ENCODE results near the gene EXOC6B.

EXOC6B gene

GRCh38 chr2:72204156-72204785 lies 621.6 kb downstream of the EXOC6B start:
- DNase-seq: no peak

- no peak for DNase-seq
Measured at GRCh38 chr2:72198532-72199241, 627.1 kb downstream of the EXOC6B start.

- DNase-seq: no peak
Measured at GRCh38 chr2:72193723-72194122, 632.1 kb downstream of the EXOC6B start.

GRCh38 chr2:72191441-72191840 lies 634.4 kb downstream of the EXOC6B start:
- no peak for DNase-seq

- no peak for DNase-seq
Measured at GRCh38 chr2:72185206-72185605, 640.6 kb downstream of the EXOC6B start.

- DNase-seq: no peak
Measured at GRCh38 chr2:72183466-72183865, 642.4 kb downstream of the EXOC6B start.

- DNase-seq: no peak
Measured at GRCh38 chr2:72183016-72183415, 642.8 kb downstream of the EXOC6B start.

- DNase-seq: no peak
Measured at GRCh38 chr2:72182547-72182946, 643.3 kb downstream of the EXOC6B start.

- no peak for DNase-seq
Measured at GRCh38 chr2:72181616-72182015, 644.2 kb downstream of the EXOC6B start.

GRCh38 chr2:72180351-72180750 lies 645.5 kb downstream of the EXOC6B start:
- no peak for DNase-seq

- no peak for DNase-seq
Measured at GRCh38 chr2:72178551-72178950, 647.3 kb downstream of the EXOC6B start.

GRCh38 chr2:72176281-72176680 lies 649.6 kb downstream of the EXOC6B start:
- no peak for DNase-seq

- no peak for DNase-seq
Measured at GRCh38 chr2:72175636-72176035, 650.2 kb downstream of the EXOC6B start.

GRCh38 chr2:72173640-72174321 lies 652.1 kb downstream of the EXOC6B start:
- no peak for DNase-seq

- DNase-seq: no peak
Measured at GRCh38 chr2:72172478-72172877, 653.4 kb downstream of the EXOC6B start.

GRCh38 chr2:72166279-72166678 lies 659.6 kb downstream of the EXOC6B start:
- no peak for DNase-seq

- no peak for DNase-seq
Measured at GRCh38 chr2:72165792-72166191, 660.0 kb downstream of the EXOC6B start.

- no peak for DNase-seq
Measured at GRCh38 chr2:72162574-72162973, 663.3 kb downstream of the EXOC6B start.

GRCh38 chr2:72159211-72159993 lies 666.4 kb downstream of the EXOC6B start:
- no peak for DNase-seq

GRCh38 chr2:72157871-72158771 lies 667.7 kb downstream of the EXOC6B start:
- DNase-seq: no peak

- DNase-seq: no peak
Measured at GRCh38 chr2:72156872-72157271, 669.0 kb downstream of the EXOC6B start.

- no peak for DNase-seq
Measured at GRCh38 chr2:72155737-72156136, 670.1 kb downstream of the EXOC6B start.
